Smooth muscle cell (in vitro differentiated cells): ENCODE results near the gene METTL27. TPM values are rescaled to one million over a fixed set of nuclear protein-coding genes. Genes with fewer than 3 reads are reported as not detected.

Experiments
- DNase-seq: peaks from one replicate; lab custom pipeline; 2025; ENCODE audit not compliant: unreplicated experiment; lab: John Stamatoyannopoulos, UW
- H2AFZ ChIP-seq: fragments of 200-600 bp; sonication (generic); 2 replicates; pipeline ENCODE4 v1.6.0; 2016; ENCODE audit warnings: antibody characterized with exemption, low read depth, mild to moderate bottlenecking
- H3F3A ChIP-seq: fragments of 200-600 bp; sonication (generic); 2 replicates; pipeline ENCODE4 v1.6.0; 2017; ENCODE audit warnings: antibody characterized with exemption, low read depth
- H3K27ac ChIP-seq: fragments of 200-600 bp; sonication (generic); 2 replicates; pipeline ENCODE4 v1.5.1; 2016; ENCODE audit warnings: low read depth, mild to moderate bottlenecking
- H3K27me3 ChIP-seq: fragments of 200-600 bp; sonication (generic); 2 replicates; pipeline ENCODE4 v1.6.1; 2016; ENCODE audit warnings: low read depth, mild to moderate bottlenecking
- H3K36me3 ChIP-seq: fragments of 200-600 bp; sonication (generic); 2 replicates; pipeline ENCODE4 v1.5.1; 2016; ENCODE audit warnings: low read depth
- H3K4me1 ChIP-seq: fragments of 200-600 bp; sonication (generic); 2 replicates; pipeline ENCODE4 v1.5.1; 2016; ENCODE audit warnings: low read depth
- H3K4me2 ChIP-seq: fragments of 200-600 bp; sonication (generic); 2 replicates; pipeline ENCODE4 v1.6.0; 2016; ENCODE audit warnings: mild to moderate bottlenecking
- H3K4me3 ChIP-seq: fragments of 200-600 bp; sonication (generic); 2 replicates; pipeline ENCODE4 v1.5.1; 2016; ENCODE audit warnings: mild to moderate bottlenecking
- H3K79me2 ChIP-seq: fragments of 200-600 bp; sonication (generic); 2 replicates; pipeline ENCODE4 v1.6.0; 2016; ENCODE audit warnings: low read depth, mild to moderate bottlenecking
- H3K9ac ChIP-seq: fragments of 200-600 bp; sonication (generic); 2 replicates; pipeline ENCODE4 v1.6.0; 2016; ENCODE audit warnings: low read depth
- H3K9me3 ChIP-seq: fragments of 200-600 bp; sonication (generic); replicated peaks from 2 replicates; pipeline ENCODE4 v1.5.1; 2016; ENCODE audit warnings: low read depth
- H4K20me1 ChIP-seq: fragments of 200-600 bp; sonication (generic); 2 replicates; pipeline ENCODE4 v1.6.0; 2016; ENCODE audit warnings: low read depth
- CTCF ChIP-seq: fragments of 200-600 bp; sonication (generic); IDR thresholded peaks from 2 replicates; pipeline ENCODE4 v1.5.1; 2017; ENCODE audit warnings: borderline replicate concordance, mild to moderate bottlenecking, antibody characterized with exemption; ENCODE audit not compliant: insufficient read depth, poor library complexity, severe bottlenecking
- WGBS: methylation state at CpG from one replicate; pipeline ENCODE4 v1.1.7; 2016; ENCODE audit warnings: low lambda C conversion rate; 5-methylcytosine and 5-hydroxymethylcytosine counted together
- polyA plus RNA-seq: library from polyadenylated mRNA; unstranded; fragments of >200 nt; fragmentation: Nextera tagmentation; extraction: Ambion mirVana; gene quantifications from 2 replicates; pipeline ENCODE4 v1.2.1, GENCODE V29; 2016
- total RNA-seq: library from RNA; depleted of rRNA; stranded (reverse); fragments of >200 nt; gene quantifications from 2 replicates; pipeline ENCODE4 v1.2.3, GENCODE V29; 2014

METTL27 gene
- total and polyA plus RNA-seq, 2 experiments from 2014 or later = 0.54 to 4.1 TPM

- Histone ChIP-seq H3K27ac (peak overlapping the region; percentile 45), H3K36me3 (no peaks in the 10 kb centered on the region), H3K9ac (no peak overlapping the region), H3K79me2 (no peaks in the 10 kb centered on the region), H3K4me3 (no peak overlapping the region), H3K9me3 (no peaks in the 10 kb centered on the region), H3K4me1 (no peaks in the 10 kb centered on the region), H3K4me2 (no peak overlapping the region), H4K20me1 (no peaks in the 10 kb centered on the region), H3F3A (no peaks in the 10 kb centered on the region), H3K27me3 (no peaks in the 10 kb centered on the region), H2AFZ (no peak overlapping the region)
- 69% methylated on average over 19 of the region's 21 CpGs for WGBS
- TF ChIP-seq CTCF = no peak
- no peak for DNase-seq
Measured at GRCh38 chr7:73809467-73809951, 32.8 kb downstream of the METTL27 start.

DNA sequence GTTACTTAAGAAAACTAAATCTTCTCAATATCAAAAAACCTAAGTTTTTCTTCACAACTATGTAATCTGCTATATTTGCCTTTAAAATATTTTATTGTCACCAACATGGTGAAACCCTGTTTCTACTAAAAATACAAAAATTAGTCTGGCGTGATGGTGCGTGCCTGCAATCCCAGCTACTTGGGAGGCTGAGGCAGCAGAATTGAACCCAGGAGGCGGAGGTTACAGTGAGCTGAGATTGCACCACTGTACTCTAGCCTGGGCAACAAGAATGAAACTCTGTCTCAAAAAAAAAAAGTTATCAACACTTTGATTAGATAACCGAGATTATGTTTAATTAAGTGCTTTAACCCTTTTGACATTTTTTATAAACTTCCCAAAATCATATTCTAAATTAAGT is 39.9 kb downstream of the METTL27 start:
- Histone ChIP-seq H3K27me3 (no peaks in the 10 kb centered on the region), H2AFZ (no peak overlapping the region), H3K9ac (no peak overlapping the region), H3K4me1 (no peaks in the 10 kb centered on the region), H3F3A (no peaks in the 10 kb centered on the region), H3K4me3 (no peak overlapping the region), H4K20me1 (no peaks in the 10 kb centered on the region), H3K79me2 (no peaks in the 10 kb centered on the region), H3K4me2 (no peak overlapping the region), H3K9me3 (no peaks in the 10 kb centered on the region), H3K36me3 (no peaks in the 10 kb centered on the region), H3K27ac (no peak overlapping the region)
- WGBS = 92% methylated on average over 4 of the region's 4 CpGs
- no peak for TF ChIP-seq CTCF
- DNase-seq = no peak

GRCh38 chr7:73801577-73801976 is 40.7 kb downstream of the METTL27 start:
- Histone ChIP-seq H3F3A (no peaks in the 10 kb centered on the region), H2AFZ (no peak overlapping the region), H3K9ac (no peak overlapping the region), H3K4me2 (no peak overlapping the region), H4K20me1 (no peaks in the 10 kb centered on the region), H3K4me3 (no peak overlapping the region), H3K9me3 (no peaks in the 10 kb centered on the region), H3K4me1 (no peaks in the 10 kb centered on the region), H3K27me3 (no peaks in the 10 kb centered on the region), H3K27ac (no peak overlapping the region), H3K36me3 (no peaks in the 10 kb centered on the region), H3K79me2 (no peaks in the 10 kb centered on the region)
- WGBS = 89% methylated on average over 1 of the region's 1 CpG
- DNase-seq = no peak
- no peak for TF ChIP-seq CTCF
